Measurements from ENCODE around the gene HSPA4L. TPM values are rescaled to one million over a fixed set of nuclear protein-coding genes. Genes with fewer than 3 reads are reported as not detected.

Gene HSPA4L
- total and polyA plus RNA-seq, 5 donors from 2014 or later: not detected

DNA sequence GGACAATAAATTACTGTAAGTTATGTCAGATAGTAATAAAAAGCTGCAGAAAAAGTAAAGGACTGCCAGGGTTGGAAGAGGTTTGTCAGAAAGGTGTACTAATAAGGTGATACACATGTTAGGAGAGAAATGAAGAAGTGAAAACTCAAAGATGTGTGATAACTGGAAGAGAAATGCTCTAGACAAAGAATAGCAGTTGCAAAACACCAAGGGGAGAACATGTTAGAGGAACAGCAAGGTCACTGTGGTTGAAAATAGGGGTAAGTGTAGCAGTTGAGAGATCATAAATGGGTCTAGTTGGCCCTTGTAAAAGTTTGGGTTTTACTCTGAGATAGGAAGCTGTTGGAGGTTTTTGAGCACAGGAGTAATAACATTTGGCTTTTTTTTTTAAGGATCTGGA is 46.9 kb downstream of the HSPA4L start:
- Mint-ChIP-seq H3K9me3 (peaks cover 0 to 4% (median 0%) of the 10 kb centered on the region in 7 donors), H3K27ac (no peak overlapping the region)

DNA sequence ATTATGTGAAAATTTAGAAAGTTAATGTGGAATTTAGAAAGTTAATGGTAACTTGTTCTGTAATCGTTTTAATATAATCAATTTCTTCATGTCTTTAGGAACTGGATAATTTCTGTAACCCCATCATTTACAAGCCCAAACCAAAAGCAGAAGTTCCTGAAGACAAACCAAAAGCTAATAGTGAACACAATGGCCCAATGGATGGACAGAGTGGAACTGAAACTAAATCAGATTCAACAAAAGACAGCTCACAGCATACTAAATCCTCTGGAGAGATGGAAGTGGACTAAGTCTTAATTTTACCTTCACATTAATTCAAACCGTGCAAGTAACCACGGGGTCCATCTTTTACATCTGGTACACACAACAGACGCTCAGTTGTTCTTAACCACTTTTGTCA is 50.5 kb downstream of the HSPA4L start:
- Mint-ChIP-seq H3K4me1 (no peaks in the 10 kb centered on the region), H3K4me3 (no peak overlapping the region), H3K36me3 (no peaks in the 10 kb centered on the region), H3K27ac (no peak overlapping the region), H3K9me3 (peaks cover 0 to 2% (median 0%) of the 10 kb centered on the region in 7 donors), H3K27me3 (peaks cover 7% of the 10 kb centered on the region)
- no peak overlapping the region for H3K27ac ChIP-seq (ENCODE audit: insufficient read depth, low read length, poor library complexity, severe bottlenecking)
- DNase-seq: no peak
- no peak overlapping the region for H3K4me3 ChIP-seq (ENCODE audit: low read depth, low read length)
- no peaks in the 10 kb centered on the region for H3K9me3 ChIP-seq (ENCODE audit: control insufficient read depth in 2 of 2, low read length in 2 of 2)
- no peaks in the 10 kb centered on the region for H3K36me3 ChIP-seq (ENCODE audit: control insufficient read depth, insufficient read depth, low read length)
- no peak for ATAC-seq (ENCODE audit: low read depth in 2 of 2)
- peaks cover 2% of the 10 kb centered on the region for H3K27me3 ChIP-seq (ENCODE audit: control insufficient read depth, insufficient read depth, low read length)
- no peaks in the 10 kb centered on the region for H3K4me1 ChIP-seq (ENCODE audit: control insufficient read depth, insufficient read depth, low read length, poor library complexity, severe bottlenecking)

More for the DNA sequence above, 46.9 kb downstream of the HSPA4L start:
- DNase-seq (no peak), ATAC-seq (ENCODE audit: low read depth in 2 of 2) (no peak)
- H3K27ac ChIP-seq (ENCODE audit: insufficient read depth, low read length, poor library complexity, severe bottlenecking): no peak overlapping the region
- H3K4me1 ChIP-seq (ENCODE audit: control insufficient read depth, insufficient read depth, low read length, poor library complexity, severe bottlenecking): no peaks in the 10 kb centered on the region
- Mint-ChIP-seq H3K4me1 (no peaks in the 10 kb centered on the region), H3K4me3 (no peak overlapping the region), H3K27me3 (peaks cover 10% of the 10 kb centered on the region), H3K36me3 (no peaks in the 10 kb centered on the region)
- H3K9me3 ChIP-seq (ENCODE audit: control insufficient read depth in 2 of 2, low read length in 2 of 2): no peaks in the 10 kb centered on the region
- no peak overlapping the region for H3K4me3 ChIP-seq (ENCODE audit: low read depth, low read length)
- peaks cover 2% of the 10 kb centered on the region for H3K27me3 ChIP-seq (ENCODE audit: control insufficient read depth, insufficient read depth, low read length)
- H3K36me3 ChIP-seq (ENCODE audit: control insufficient read depth, insufficient read depth, low read length): no peaks in the 10 kb centered on the region

DNA sequence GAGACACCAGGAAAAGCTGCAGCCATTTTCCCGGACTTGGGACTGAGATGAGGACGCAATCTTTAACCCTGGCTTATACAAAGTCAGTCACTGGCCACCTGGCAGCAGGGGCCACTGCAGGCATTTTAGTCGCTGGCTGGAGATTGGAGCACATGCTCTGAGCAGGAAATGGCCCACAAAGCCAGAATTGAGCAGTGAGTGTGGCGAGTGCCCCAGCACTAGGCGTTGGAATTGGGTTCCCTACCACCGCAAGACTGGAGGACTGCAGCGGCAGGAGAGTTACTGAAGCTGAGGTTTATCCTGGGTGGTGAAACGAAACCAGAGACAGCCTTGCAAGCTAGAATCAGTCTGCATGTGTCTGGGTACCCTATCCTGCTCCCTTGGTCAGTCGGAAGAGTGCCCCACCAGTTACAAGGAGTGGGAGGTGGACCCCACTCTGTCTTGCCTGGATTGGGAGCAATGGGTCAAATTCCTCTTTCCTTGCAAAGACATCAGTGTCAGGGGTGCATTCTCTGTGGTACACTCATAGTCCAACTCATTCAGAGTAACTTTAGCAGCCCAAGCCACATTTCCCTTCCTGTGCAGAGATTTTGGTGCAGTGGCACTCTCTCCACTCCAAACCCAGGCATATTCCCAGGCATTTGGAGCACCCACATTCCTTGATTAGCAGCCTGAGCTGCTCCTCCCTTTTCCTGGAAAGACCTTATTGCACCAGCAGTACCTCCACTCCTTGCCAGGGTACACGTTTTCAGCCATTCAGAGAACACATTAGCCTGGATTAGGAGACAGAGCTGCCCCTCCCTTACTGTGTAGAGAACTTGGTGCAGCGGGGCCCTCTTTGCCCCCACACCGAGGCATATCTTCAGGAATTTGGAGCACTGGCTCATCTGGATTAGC is 61.8 kb downstream of the HSPA4L start:
- ATAC-seq (ENCODE audit: low read depth in 2 of 2) (no peak), DNase-seq (no peak)
- Mint-ChIP-seq H3K4me1 (peaks cover 0 to 2% (median 0%) of the 10 kb centered on the region in 4 donors), H3K27me3 (no peaks in the 10 kb centered on the region), H3K4me3 (no peak overlapping the region), H3K36me3 (peaks cover 21% of the 10 kb centered on the region), H3K9me3 (peaks cover 0 to 26% (median 11%) of the 10 kb centered on the region in 7 donors), H3K27ac (no peak overlapping the region)
- H3K4me3 ChIP-seq (ENCODE audit: low read depth, low read length): no peak overlapping the region
- no peaks in the 10 kb centered on the region for H3K4me1 ChIP-seq (ENCODE audit: control insufficient read depth, insufficient read depth, low read length, poor library complexity, severe bottlenecking)
- peaks cover 13 to 26% of the 10 kb centered on the region in 2 experiments for H3K9me3 ChIP-seq (ENCODE audit: control insufficient read depth in 2 of 2, low read length in 2 of 2)
- no peak overlapping the region for H3K27ac ChIP-seq (ENCODE audit: insufficient read depth, low read length, poor library complexity, severe bottlenecking)
- H3K27me3 ChIP-seq (ENCODE audit: control insufficient read depth, insufficient read depth, low read length): no peaks in the 10 kb centered on the region
- no peaks in the 10 kb centered on the region for H3K36me3 ChIP-seq (ENCODE audit: control insufficient read depth, insufficient read depth, low read length)

DNA sequence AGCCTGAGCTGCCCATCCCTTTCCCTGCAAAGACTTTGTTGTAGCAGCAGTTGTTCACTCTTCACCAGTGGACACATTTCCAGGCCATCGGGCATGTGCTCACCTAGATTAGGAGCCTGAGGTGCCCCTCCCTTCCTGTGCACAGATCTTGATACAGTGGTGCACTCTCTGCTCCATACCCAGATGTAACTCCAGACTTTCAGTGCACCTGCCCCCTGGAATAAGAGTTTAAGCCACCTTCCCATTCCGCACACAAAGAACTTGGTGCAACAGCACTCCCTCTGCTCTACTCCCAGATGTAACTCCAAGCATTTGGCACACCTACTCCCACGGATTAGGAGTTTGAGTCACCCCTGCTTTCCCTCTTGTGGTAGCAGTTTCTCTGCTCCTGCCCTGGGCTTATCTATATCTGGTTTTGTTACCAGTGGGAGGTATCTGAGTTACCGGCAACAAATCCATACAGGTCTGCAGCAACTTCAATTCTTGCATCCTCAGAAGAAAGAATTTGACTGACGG is 62.5 kb downstream of the HSPA4L start:
- Histone ChIP-seq H3K36me3 (ENCODE audit: control insufficient read depth, insufficient read depth, low read length) (no peaks in the 10 kb centered on the region), H3K4me3 (ENCODE audit: low read depth, low read length) (no peak overlapping the region), H3K27me3 (ENCODE audit: control insufficient read depth, insufficient read depth, low read length) (no peaks in the 10 kb centered on the region), H3K4me1 (ENCODE audit: control insufficient read depth, insufficient read depth, low read length, poor library complexity, severe bottlenecking) (no peaks in the 10 kb centered on the region), H3K9me3 (ENCODE audit: control insufficient read depth in 2 of 2, low read length in 2 of 2) (peaks cover 16 to 33% of the 10 kb centered on the region in 2 experiments), H3K27ac (ENCODE audit: insufficient read depth, low read length, poor library complexity, severe bottlenecking) (no peak overlapping the region)
- ATAC-seq (ENCODE audit: low read depth in 2 of 2) (no peak), DNase-seq (no peak)
- H3K9me3 Mint-ChIP-seq: peaks cover 0 to 31% (median 14%) of the 10 kb centered on the region in 7 donors
- peaks cover 0 to 2% (median 0%) of the 10 kb centered on the region in 4 donors for H3K4me1 Mint-ChIP-seq
- no peak overlapping the region for H3K27ac Mint-ChIP-seq
- no peak overlapping the region for H3K4me3 Mint-ChIP-seq
- peaks cover 21% of the 10 kb centered on the region for H3K36me3 Mint-ChIP-seq
- H3K27me3 Mint-ChIP-seq: no peaks in the 10 kb centered on the region

DNA sequence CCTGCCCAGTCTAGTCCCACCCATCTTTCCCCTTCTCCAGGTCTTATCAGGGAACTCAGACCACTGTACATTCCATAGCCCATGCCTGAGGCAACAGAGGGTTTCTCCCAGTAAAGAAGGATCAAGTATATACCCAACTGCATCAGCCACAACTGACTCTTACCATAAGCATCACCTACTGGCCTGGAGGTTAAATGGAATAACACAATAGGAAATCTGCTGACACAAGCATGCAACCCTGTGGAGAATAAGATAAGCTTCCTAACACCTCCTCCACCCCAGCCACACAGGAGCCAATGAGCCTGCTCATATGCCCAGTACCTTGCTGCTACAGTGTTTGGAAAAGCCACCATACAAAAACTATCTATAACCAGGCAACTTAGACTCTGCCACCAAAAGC is 63.9 kb downstream of the HSPA4L start:
- Mint-ChIP-seq H3K4me3 (no peak overlapping the region), H3K27ac (peak overlapping the region in 1 of 3 donors; percentile 44), H3K27me3 (no peaks in the 10 kb centered on the region), H3K9me3 (peaks cover 2 to 44% (median 21%) of the 10 kb centered on the region in 7 donors), H3K4me1 (peaks cover 0 to 2% (median 0%) of the 10 kb centered on the region in 4 donors), H3K36me3 (peaks cover 28% of the 10 kb centered on the region)
- Histone ChIP-seq H3K27ac (ENCODE audit: insufficient read depth, low read length, poor library complexity, severe bottlenecking) (no peak overlapping the region), H3K4me1 (ENCODE audit: control insufficient read depth, insufficient read depth, low read length, poor library complexity, severe bottlenecking) (no peaks in the 10 kb centered on the region), H3K36me3 (ENCODE audit: control insufficient read depth, insufficient read depth, low read length) (no peaks in the 10 kb centered on the region), H3K4me3 (ENCODE audit: low read depth, low read length) (no peak overlapping the region), H3K27me3 (ENCODE audit: control insufficient read depth, insufficient read depth, low read length) (no peaks in the 10 kb centered on the region), H3K9me3 (ENCODE audit: control insufficient read depth in 2 of 2, low read length in 2 of 2) (peaks cover 28 to 46% of the 10 kb centered on the region in 2 experiments)
- ATAC-seq (ENCODE audit: low read depth in 2 of 2) (no peak), DNase-seq (no peak)

DNA sequence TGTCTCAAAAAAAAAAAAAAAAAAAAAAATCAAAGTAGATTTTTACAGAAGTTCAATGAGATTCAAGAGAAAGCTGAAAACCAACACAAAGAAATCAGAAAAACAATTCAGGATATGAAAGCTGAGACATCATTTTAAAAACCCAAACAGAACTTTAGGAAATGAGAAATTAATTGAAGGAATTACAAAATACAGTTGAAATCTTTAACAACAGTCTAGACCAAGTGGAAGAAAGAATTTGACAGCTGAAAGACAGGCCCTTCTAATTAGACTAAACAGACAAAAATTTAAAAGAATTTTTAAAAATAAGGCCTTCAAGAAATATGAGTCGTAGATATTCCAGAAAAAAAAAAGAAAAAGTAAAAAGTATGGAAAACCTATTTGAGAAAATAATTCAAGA is 64.6 kb downstream of the HSPA4L start:
- H3K4me1 ChIP-seq (ENCODE audit: control insufficient read depth, insufficient read depth, low read length, poor library complexity, severe bottlenecking): no peaks in the 10 kb centered on the region
- H3K4me3 Mint-ChIP-seq: no peak overlapping the region
- H3K9me3 Mint-ChIP-seq: peaks cover 2 to 48% (median 21%) of the 10 kb centered on the region in 7 donors
- peaks cover 0 to 2% (median 0%) of the 10 kb centered on the region in 4 donors for H3K4me1 Mint-ChIP-seq
- H3K36me3 ChIP-seq (ENCODE audit: control insufficient read depth, insufficient read depth, low read length): no peaks in the 10 kb centered on the region
- ATAC-seq (ENCODE audit: low read depth in 2 of 2): no peak
- no peaks in the 10 kb centered on the region for H3K27me3 ChIP-seq (ENCODE audit: control insufficient read depth, insufficient read depth, low read length)
- no peak overlapping the region for H3K27ac ChIP-seq (ENCODE audit: insufficient read depth, low read length, poor library complexity, severe bottlenecking)
- no peak overlapping the region for H3K4me3 ChIP-seq (ENCODE audit: low read depth, low read length)
- DNase-seq: no peak
- H3K27ac Mint-ChIP-seq: no peak overlapping the region
- H3K27me3 Mint-ChIP-seq: no peaks in the 10 kb centered on the region
- peaks cover 29 to 52% of the 10 kb centered on the region in 2 experiments for H3K9me3 ChIP-seq (ENCODE audit: control insufficient read depth in 2 of 2, low read length in 2 of 2)
- peaks cover 30% of the 10 kb centered on the region for H3K36me3 Mint-ChIP-seq

DNA sequence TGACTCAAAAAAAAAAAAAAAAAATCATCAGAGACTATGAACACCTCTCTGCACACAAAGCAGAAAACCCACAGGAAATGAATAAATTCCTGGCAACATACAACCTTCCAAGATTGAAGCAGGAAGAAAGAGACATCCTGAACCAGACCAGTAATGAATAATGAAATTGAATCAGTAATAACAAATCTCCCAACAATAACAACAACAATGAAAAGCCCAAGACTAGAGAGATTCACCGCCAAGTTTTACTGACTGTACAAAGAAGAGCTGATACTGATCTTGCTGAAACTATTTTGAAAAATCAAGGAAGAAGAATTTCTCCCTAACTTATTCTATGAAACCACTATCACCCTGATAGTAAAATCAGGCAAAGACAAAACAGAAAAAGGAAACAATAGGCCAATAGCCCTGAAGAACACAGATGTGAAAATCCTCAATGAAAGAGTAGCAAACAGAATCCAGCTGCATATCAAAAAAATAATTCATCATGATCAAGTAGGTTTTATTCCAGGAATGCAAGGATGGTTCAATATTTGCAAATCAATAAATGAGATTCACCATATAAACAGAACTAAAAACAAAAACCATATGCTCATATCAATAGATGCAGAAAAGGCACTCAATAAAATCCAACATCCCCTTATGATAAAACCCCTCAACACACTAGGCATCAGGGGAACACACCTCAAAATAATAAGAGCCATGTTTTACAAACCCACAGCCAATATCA is 67.5 kb downstream of the HSPA4L start:
- Mint-ChIP-seq H3K36me3 (peaks cover 32% of the 10 kb centered on the region), H3K27me3 (no peaks in the 10 kb centered on the region), H3K4me1 (peaks cover 0 to 2% (median 0%) of the 10 kb centered on the region in 4 donors), H3K9me3 (peaks cover 2 to 62% (median 23%) of the 10 kb centered on the region in 7 donors), H3K4me3 (no peak overlapping the region), H3K27ac (no peak overlapping the region)
- Histone ChIP-seq H3K4me3 (ENCODE audit: low read depth, low read length) (no peak overlapping the region), H3K27me3 (ENCODE audit: control insufficient read depth, insufficient read depth, low read length) (no peaks in the 10 kb centered on the region), H3K27ac (ENCODE audit: insufficient read depth, low read length, poor library complexity, severe bottlenecking) (no peak overlapping the region), H3K4me1 (ENCODE audit: control insufficient read depth, insufficient read depth, low read length, poor library complexity, severe bottlenecking) (no peaks in the 10 kb centered on the region), H3K36me3 (ENCODE audit: control insufficient read depth, insufficient read depth, low read length) (no peaks in the 10 kb centered on the region), H3K9me3 (ENCODE audit: control insufficient read depth in 2 of 2, low read length in 2 of 2) (peaks cover 41 to 73% of the 10 kb centered on the region in 2 experiments)
- DNase-seq (no peak), ATAC-seq (ENCODE audit: low read depth in 2 of 2) (no peak)
